IMR-90 (cell line): ENCODE data around the gene CACNB3. TPM values are rescaled to one million over a fixed set of nuclear protein-coding genes. Genes with fewer than 3 reads are reported as not detected.

ENCODE experiments used
- ATAC-seq: fragments of 200-7000 bp; cut with Tn5 transposase; 2 replicates; pipeline ENCODE4 v1.9.1; 2020; ENCODE audit warnings: low read depth, mild to moderate bottlenecking, moderate library complexity
- BruUV-seq: library from RNA; stranded (reverse); fragments of 400-500 nt; replicated peaks from 2 replicates; lab custom pipeline; 2021; lab: Mats Ljungman, UMichigan
- CTCF ChIA-PET: fragments of 300-600 bp; formaldehyde crosslinking; extraction: SDS; loops from one replicate; lab custom pipeline; 2021; ENCODE audit warnings: antibody characterized with exemption; lab: Yijun Ruan, JAX
- POLR2A ChIA-PET: fragments of 300-600 bp; sonication (Branson Sonifier 250); formaldehyde crosslinking; loops from one replicate; lab custom pipeline; 2022; ENCODE audit warnings: antibody characterized with exemption; ENCODE audit not compliant: unreplicated experiment; lab: Charles Lee
- DNase-seq: peaks from one replicate; pipeline ENCODE4 v3.0.0; 2013
- H2AFZ ChIP-seq: replicated peaks from 2 replicates; pipeline ENCODE3; 2013; ENCODE audit warnings: low read length, mild to moderate bottlenecking; ENCODE audit not compliant: poor library complexity
- H2AK5ac ChIP-seq: 2 replicates; pipeline ENCODE4 v1.6.1; 2013; ENCODE audit warnings: low read depth, low read length, inconsistent platforms
- H2AK9ac ChIP-seq: replicated peaks from 2 replicates; pipeline ENCODE3; 2013; ENCODE audit warnings: mild to moderate bottlenecking, low read depth, low read length, moderate library complexity; ENCODE audit not compliant: poor library complexity
- H2BK120ac ChIP-seq: 2 replicates; pipeline ENCODE4 v1.6.1; 2013; ENCODE audit warnings: low read depth, low read length, inconsistent platforms
- H2BK15ac ChIP-seq: 3 replicates; pipeline ENCODE4 v1.6.1; 2013; ENCODE audit warnings: low read depth, low read length, inconsistent platforms
- H2BK20ac ChIP-seq: 2 replicates; pipeline ENCODE4 v1.6.1; 2013; ENCODE audit warnings: low read depth, mild to moderate bottlenecking, inconsistent platforms, low read length, moderate library complexity
- H2BK5ac ChIP-seq: 2 replicates; pipeline ENCODE4 v1.6.1; 2013; ENCODE audit warnings: mild to moderate bottlenecking, low read depth, low read length, inconsistent platforms; ENCODE audit not compliant: poor library complexity, severe bottlenecking
- H3K14ac ChIP-seq: replicated peaks from 2 replicates; pipeline ENCODE4 v1.6.1; 2013; ENCODE audit warnings: low read depth, low read length, inconsistent platforms
- H3K18ac ChIP-seq: 2 replicates; pipeline ENCODE4 v1.6.1; 2013; ENCODE audit warnings: low read depth, low read length, control low read depth
- H3K23ac ChIP-seq: 2 replicates; pipeline ENCODE4 v1.6.1; 2013; ENCODE audit warnings: low read depth, low read length, inconsistent platforms
- H3K27ac ChIP-seq: 2 replicates; pipeline ENCODE4 v1.5.1; 2013; ENCODE audit warnings: mild to moderate bottlenecking, control low read depth, low read length; ENCODE audit not compliant: insufficient read depth
- H3K27me3 ChIP-seq: 2 replicates; pipeline ENCODE4 v1.6.1; 2013; ENCODE audit warnings: low read length; ENCODE audit not compliant: control insufficient read depth, insufficient read depth
- H3K36me3 ChIP-seq: 2 replicates; pipeline ENCODE4 v1.6.1; 2013; ENCODE audit warnings: low read length, mixed read lengths; ENCODE audit not compliant: control insufficient read depth, insufficient read depth
- H3K4ac ChIP-seq: 2 replicates; pipeline ENCODE4 v1.6.1; 2013; ENCODE audit warnings: low read depth, low read length, inconsistent platforms
- H3K4me1 ChIP-seq: 2 replicates; pipeline ENCODE4 v1.6.1; 2013; ENCODE audit warnings: low read length, mixed read lengths; ENCODE audit not compliant: control insufficient read depth, insufficient read depth
- H3K4me2 ChIP-seq: 2 replicates; pipeline ENCODE4 v1.6.1; 2013; ENCODE audit warnings: low read depth, mild to moderate bottlenecking, control low read depth, low read length, moderate library complexity
- H3K4me3 ChIP-seq: 2 replicates; pipeline ENCODE4 v1.5.1; 2013; ENCODE audit warnings: low read depth, mild to moderate bottlenecking, control low read depth, low read length, moderate library complexity; ENCODE audit not compliant: insufficient read depth
- H3K56ac ChIP-seq: 2 replicates; pipeline ENCODE4 v1.6.1; 2013; ENCODE audit warnings: low read length, inconsistent platforms; ENCODE audit not compliant: insufficient read depth; ENCODE audit errors: extremely low read depth
- H3K79me1 ChIP-seq, 2 experiments: 2 replicates each; pipeline ENCODE4 v1.6.1; 2013; ENCODE audit warnings: low read length in 2 of 2, inconsistent platforms in 1 of 2, low read depth in 1 of 2
- H3K9ac ChIP-seq: 2 replicates; pipeline ENCODE4 v1.6.1; 2013; ENCODE audit warnings: low read depth, low read length, control low read depth
- H3K9me1 ChIP-seq: 2 replicates; pipeline ENCODE4 v1.6.1; 2013; ENCODE audit warnings: low read length, inconsistent platforms; ENCODE audit not compliant: insufficient read depth
- H3K9me3 ChIP-seq: 2 replicates; pipeline ENCODE4 v1.6.1; 2013; ENCODE audit warnings: low read length; ENCODE audit not compliant: control insufficient read depth, insufficient read depth
- H4K20me1 ChIP-seq: 2 replicates; pipeline ENCODE4 v1.6.1; 2013; ENCODE audit warnings: low read length, inconsistent platforms; ENCODE audit not compliant: insufficient read depth
- H4K5ac ChIP-seq: 2 replicates; pipeline ENCODE4 v1.6.1; 2013; ENCODE audit warnings: mild to moderate bottlenecking, low read depth, low read length, control low read depth
- H4K8ac ChIP-seq, 2 experiments: 2 replicates each; pipeline ENCODE4 v1.6.1; 2013; ENCODE audit warnings: low read depth in 2 of 2, low read length in 2 of 2, control low read depth in 1 of 2, inconsistent platforms in 1 of 2
- H4K91ac ChIP-seq: 2 replicates; pipeline ENCODE4 v1.6.1; 2013; ENCODE audit warnings: low read depth, low read length, inconsistent platforms; ENCODE audit not compliant: insufficient read depth
- BHLHE40 ChIP-seq: fragments of 150-350 bp; IDR thresholded peaks from 2 replicates; pipeline ENCODE4 v1.6.1; 2016; ENCODE audit warnings: mild to moderate bottlenecking, low read depth, low read length
- CEBPB ChIP-seq: IDR thresholded peaks from 2 replicates; pipeline ENCODE4 v1.6.1; 2012; ENCODE audit warnings: low read depth, low read length, improper control_type of control experiment
- CTCF ChIP-seq: conservative IDR thresholded peaks from 2 replicates; pipeline ENCODE4 v1.5.1; 2012; ENCODE audit warnings: mild to moderate bottlenecking, low read depth, low read length, improper control_type of control experiment
- ELK1 ChIP-seq: fragments of 150-350 bp; IDR thresholded peaks from 2 replicates; pipeline ENCODE4 v1.6.1; 2016; ENCODE audit warnings: low read depth, mild to moderate bottlenecking, low read length, moderate library complexity, borderline replicate concordance
- FOS ChIP-seq: fragments of 150-350 bp; IDR thresholded peaks from 2 replicates; pipeline ENCODE4 v1.6.1; 2016; ENCODE audit warnings: low read depth, low read length
- MAFK ChIP-seq: IDR thresholded peaks from 2 replicates; pipeline ENCODE4 v1.6.1; 2012; ENCODE audit warnings: low read depth, low read length, improper control_type of control experiment
- NFE2L2 ChIP-seq: fragments of 150-350 bp; IDR thresholded peaks from 2 replicates; pipeline ENCODE4 v1.6.1; 2016; ENCODE audit warnings: low read depth, mild to moderate bottlenecking, low read length
- POLR2A ChIP-seq: IDR thresholded peaks from 2 replicates; pipeline ENCODE4 v1.6.1; 2012; ENCODE audit warnings: mild to moderate bottlenecking, low read depth, low read length
- RCOR1 ChIP-seq: IDR thresholded peaks from 2 replicates; pipeline ENCODE4 v1.6.1; 2012; ENCODE audit warnings: mild to moderate bottlenecking, low read length, improper control_type of control experiment; ENCODE audit not compliant: insufficient replicate concordance
- RFX5 ChIP-seq: IDR thresholded peaks from 2 replicates; pipeline ENCODE4 v1.8.0; 2012; ENCODE audit warnings: low read depth, mild to moderate bottlenecking, low read length, moderate library complexity
- USF2 ChIP-seq: fragments of 150-350 bp; IDR thresholded peaks from 2 replicates; pipeline ENCODE4 v1.6.1; 2017; ENCODE audit warnings: mild to moderate bottlenecking, antibody characterized with exemption, low read length, low read depth
- WGBS, 2 experiments: methylation state at CpG; one replicate each; pipeline versions ENCODE4 v1.1.5 to v1.1.7; 2013; ENCODE audit warnings: missing lambda C conversion rate in 2 of 2; ENCODE audit not compliant: insufficient read length in 1 of 2; ENCODE audit errors: extremely low coverage in 2 of 2; 5-methylcytosine and 5-hydroxymethylcytosine counted together
- dilution Hi-C: fragments of 300-500 bp; cut with HindIII; formaldehyde crosslinking; loops from one replicate; pipeline ENCODE4 v1.14.3; 2018; ENCODE audit warnings: low sequenced_read_pairs; ENCODE audit not compliant: unreplicated experiment
- in situ Hi-C: fragments of 300-500 bp; cut with MboI; formaldehyde crosslinking; loops from 3 replicates; pipeline ENCODE4 v1.14.3; 2019; ENCODE audit warnings: low sequenced_read_pairs, inconsistent platforms, mixed read lengths
- intact Hi-C: fragments of 100-400 bp; cut with micrococcal nuclease; formaldehyde crosslinking; loops from 2 replicates; pipeline ENCODE4 v1.10.0; 2022
- polyA plus RNA-seq, 3 experiments: library from polyadenylated mRNA; depleted of rRNA; stranded (reverse); fragments of >200 nt; gene quantifications; 2 replicates each; pipeline ENCODE4 v1.2.3, GENCODE V29; 2012; ENCODE audit warnings: low replicate concordance in 1 of 3
- total RNA-seq: library from RNA; depleted of rRNA; stranded (reverse); fragments of >200 nt; gene quantifications from 2 replicates; pipeline ENCODE4 v1.2.3, GENCODE V29; 2012

Gene CACNB3
- total and polyA plus RNA-seq, 2 of the 4 experiments (the other 2 are of a cell fraction), result 18.1 to 45.1 TPM

DNA sequence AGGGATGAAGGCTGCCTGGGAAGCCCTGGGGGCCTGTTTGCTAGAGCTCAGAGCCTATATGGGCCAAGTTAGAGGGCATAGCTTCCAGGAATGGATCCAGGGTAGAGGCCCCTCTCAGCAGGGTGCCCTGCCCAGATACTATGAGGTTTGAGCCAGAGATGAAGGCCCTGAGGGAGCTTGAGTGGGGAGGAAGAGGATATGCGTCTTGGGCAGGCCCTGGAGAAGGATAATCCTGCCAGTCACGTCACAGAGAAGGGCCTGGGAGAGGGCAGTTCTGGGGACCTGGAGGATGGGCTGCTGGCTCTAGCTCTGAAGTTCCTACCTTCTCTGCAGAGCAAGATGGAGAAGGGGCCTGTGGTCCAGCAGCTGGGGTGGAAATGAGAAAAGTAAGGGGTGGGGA lies 5.9 kb upstream of the CACNB3 start:
- WGBS, 2 experiments, result 85% methylated on average over 2 of the region's 2 CpGs; no CpG with 5 or more reads in 1 of the 2 experiments

More for the DNA sequence above, 5.9 kb upstream of the CACNB3 start:
- peak overlapping the region; percentile 97 for H3K18ac ChIP-seq
- H2BK15ac ChIP-seq, result peak overlapping the region; percentile 95; the same call in 2 of the 3 replicates
- H3K4me3 ChIP-seq, result no peak overlapping the region
- peak overlapping the region; percentile 74 to 95 for H4K8ac ChIP-seq
- H4K20me1 ChIP-seq, result no peaks in the 10 kb centered on the region
- intact Hi-C loops (loop anchor here (5.0 kb wide), 1 partner anchor 615 kb away; no protein-coding TSS in a partner anchor), in situ Hi-C loops (no loop called here), dilution Hi-C loops (no loop called here)
- DNase-seq, result no peak
- H2AK5ac ChIP-seq, result peak overlapping the region; percentile 98
- peak overlapping the region; percentile 26; the same call in 1 of the 2 replicates for H3K56ac ChIP-seq
- H3K4me2 ChIP-seq, result no peak overlapping the region
- peak overlapping the region; percentile 95 for H4K91ac ChIP-seq
- H3K27ac ChIP-seq, result peak overlapping the region; percentile 90
- peak overlapping the region; percentile 47 for H3K9ac ChIP-seq
- H3K4ac ChIP-seq, result peak overlapping the region; percentile 99
- H3K79me1 ChIP-seq, result peaks cover 22 to 65% of the 10 kb centered on the region in 2 experiments
- peaks cover 39% of the 10 kb centered on the region for H3K9me1 ChIP-seq
- no TSS peak for BruUV-seq
- peak overlapping the region; percentile 99 for H2BK20ac ChIP-seq
- no peak for TF ChIP-seq BHLHE40
- no peak for TF ChIP-seq CEBPB
- no peak for TF ChIP-seq CTCF
- TF ChIP-seq RCOR1, result no peak
- TF ChIP-seq FOS, result no peak
- no peak for TF ChIP-seq MAFK
- no peak for TF ChIP-seq RFX5
- TF ChIP-seq USF2, result no peak
- TF ChIP-seq ELK1, result no peak
- no peak for TF ChIP-seq POLR2A
- TF ChIP-seq NFE2L2, result no peak
- peak overlapping the region; percentile 98 for H2BK120ac ChIP-seq
- peak overlapping the region; percentile 71 for H2AFZ ChIP-seq
- ChIA-PET CTCF (no interaction called here), POLR2A (interaction anchor here (0.7 kb wide), 1 partner anchor 19 kb away, joined by 3 read pairs; no protein-coding TSS in a partner anchor)
- H3K27me3 ChIP-seq, result no peaks in the 10 kb centered on the region
- H2AK9ac ChIP-seq, result peak overlapping the region; percentile 18
- H4K5ac ChIP-seq, result peak overlapping the region; percentile 81
- peak overlapping the region; percentile 98 for H3K14ac ChIP-seq
- no peaks in the 10 kb centered on the region for H3K9me3 ChIP-seq
- H3K23ac ChIP-seq, result peak overlapping the region; percentile 97
- H2BK5ac ChIP-seq, result peak overlapping the region; percentile 99
- no peak for ATAC-seq
- no peaks in the 10 kb centered on the region for H3K36me3 ChIP-seq
- peaks cover 32% of the 10 kb centered on the region for H3K4me1 ChIP-seq
